Ectodermal cell (in vitro differentiated cells): Measurements from ENCODE around the gene FHL3.

ENCODE experiments used
- H3K27ac ChIP-seq: 2 replicates; pipeline ENCODE4 v1.7.0; 2013; ENCODE audit warnings: mild to moderate bottlenecking, low read depth, low read length; ENCODE audit not compliant: insufficient read depth, poor library complexity, severe bottlenecking
- H3K27me3 ChIP-seq: 2 replicates; pipeline ENCODE4 v1.7.0; 2013; ENCODE audit warnings: mild to moderate bottlenecking, low read length; ENCODE audit not compliant: insufficient read depth, control insufficient read depth, poor library complexity, severe bottlenecking
- H3K36me3 ChIP-seq: one replicate; pipeline ENCODE4 v1.7.0; 2013; ENCODE audit warnings: low read length; ENCODE audit not compliant: control insufficient read depth, insufficient read depth
- H3K4me1 ChIP-seq: one replicate; pipeline ENCODE4 v1.7.0; 2013; ENCODE audit warnings: low read length; ENCODE audit not compliant: control insufficient read depth, insufficient read depth
- H3K4me3 ChIP-seq: 2 replicates; pipeline ENCODE4 v1.7.0; 2013; ENCODE audit warnings: low read depth, low read length, control low read depth; ENCODE audit not compliant: insufficient read depth
- H3K9me3 ChIP-seq: 2 replicates; pipeline ENCODE4 v1.7.0; 2013; ENCODE audit warnings: mild to moderate bottlenecking, low read length, moderate library complexity; ENCODE audit not compliant: control insufficient read depth
- WGBS, 2 experiments: methylation state at CpG; one replicate each; pipeline ENCODE4 v1.1.7; 2013; ENCODE audit warnings: missing lambda C conversion rate in 2 of 2; 5-methylcytosine and 5-hydroxymethylcytosine counted together

The FHL3 gene

DNA sequence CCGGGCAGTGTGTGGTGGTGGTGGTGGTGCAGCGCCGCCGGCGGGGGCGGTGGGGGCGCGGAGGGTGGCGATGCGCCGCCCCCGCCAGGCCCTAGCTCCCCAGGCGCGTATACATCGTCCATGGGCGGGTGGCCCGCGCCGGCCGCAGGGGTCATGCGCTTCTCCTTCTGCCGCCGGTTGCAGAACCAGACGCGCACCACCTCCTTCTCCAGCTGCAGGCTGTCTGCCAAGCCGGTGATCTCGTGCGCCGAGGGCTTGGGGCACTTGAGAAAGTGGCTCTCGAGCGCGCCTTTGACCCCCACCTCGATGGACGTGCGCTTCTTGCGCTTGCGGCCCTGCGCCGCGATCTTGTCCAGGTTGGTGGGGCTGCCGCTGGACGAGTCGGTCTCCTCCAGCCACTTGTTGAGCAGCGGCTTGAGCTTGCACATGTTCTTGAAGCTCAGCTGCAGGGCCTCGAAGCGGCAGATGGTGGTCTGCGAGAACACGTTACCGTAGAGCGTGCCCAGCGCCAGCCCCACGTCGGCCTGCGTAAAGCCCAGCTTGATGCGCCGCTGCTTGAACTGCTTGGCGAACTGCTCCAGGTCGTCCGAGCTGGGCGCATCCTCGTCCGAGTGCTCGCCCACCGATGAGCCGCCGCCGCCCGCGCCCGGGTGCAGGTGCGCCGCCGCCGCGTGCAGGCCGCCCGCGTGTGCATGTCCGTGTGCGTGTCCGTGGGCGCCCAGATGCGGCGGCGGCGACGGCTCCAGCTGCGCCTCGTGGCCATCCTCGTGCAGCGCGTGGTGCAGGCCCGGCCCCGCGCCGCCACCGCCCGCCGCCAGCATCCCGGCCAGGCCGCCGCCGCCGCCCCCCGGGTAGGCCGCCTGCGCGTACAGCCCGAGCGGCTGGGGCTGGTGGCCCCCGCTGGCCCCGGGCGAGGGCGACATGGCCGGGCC lies 40.4 kb upstream of the FHL3 start:
- Histone ChIP-seq H3K36me3 (peaks cover 6% of the 10 kb centered on the region), H3K9me3 (no peaks in the 10 kb centered on the region), H3K27ac (no peak overlapping the region), H3K27me3 (peaks cover 35% of the 10 kb centered on the region), H3K4me3 (peak overlapping the region; percentile 89), H3K4me1 (peaks cover 31% of the 10 kb centered on the region)
- 0 to 1% methylated on average over 115 of the region's 115 CpGs for WGBS, 2 experiments

GRCh38 chr1:38044221-38045215 lies 39.2 kb upstream of the FHL3 start:
- WGBS, 2 experiments, result 0 to 1% methylated on average over 69 to 70 of the region's 70 CpGs
- H3K27me3 ChIP-seq, result peaks cover 35% of the 10 kb centered on the region
- peak overlapping the region; percentile 89 for H3K4me3 ChIP-seq
- H3K27ac ChIP-seq, result no peak overlapping the region
- H3K36me3 ChIP-seq, result peaks cover 6% of the 10 kb centered on the region
- no peaks in the 10 kb centered on the region for H3K9me3 ChIP-seq
- peaks cover 26% of the 10 kb centered on the region for H3K4me1 ChIP-seq

DNA sequence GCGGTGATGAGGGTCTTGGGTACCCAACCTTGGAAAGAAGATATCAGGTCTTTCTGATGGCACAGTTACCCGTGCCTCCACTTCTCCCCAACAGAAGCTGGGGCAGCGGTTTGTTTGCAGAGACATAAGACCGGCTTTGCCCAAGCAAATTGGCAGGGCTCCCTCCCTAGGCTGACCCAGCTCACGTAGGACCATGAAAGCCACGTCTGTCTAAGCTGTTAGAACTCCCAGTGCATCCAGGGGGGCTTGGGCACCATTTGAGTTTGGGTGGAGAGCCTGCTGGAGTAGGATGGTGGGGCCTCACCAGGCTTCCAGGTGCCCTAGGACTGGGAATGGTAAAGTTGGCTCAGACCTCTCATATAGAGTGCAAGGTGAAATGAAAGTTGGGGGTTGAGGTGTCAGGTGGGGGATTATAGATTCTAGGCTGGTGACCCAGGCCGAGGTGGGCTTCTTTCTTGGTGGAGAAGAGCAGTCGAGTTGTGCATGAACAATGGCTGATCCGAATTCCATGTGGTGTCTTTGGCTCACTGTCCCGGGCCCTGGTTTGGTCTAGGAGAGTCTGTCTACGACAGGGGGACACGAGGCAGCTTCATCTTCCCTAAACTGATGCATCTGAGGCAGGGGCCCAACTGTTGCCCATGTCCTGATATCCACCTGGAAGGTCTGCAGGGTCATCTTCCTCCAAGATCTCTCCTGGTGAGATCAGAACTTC lies 37.9 kb upstream of the FHL3 start:
- Histone ChIP-seq H3K4me1 (peaks cover 25% of the 10 kb centered on the region), H3K4me3 (peak overlapping the region; percentile 89), H3K36me3 (peaks cover 6% of the 10 kb centered on the region), H3K27me3 (peaks cover 28% of the 10 kb centered on the region), H3K27ac (peak overlapping the region; percentile 17), H3K9me3 (no peaks in the 10 kb centered on the region)
- 60 to 66% methylated on average over 12 of the region's 12 CpGs for WGBS, 2 experiments

GRCh38 chr1:38041936-38042834 lies 36.9 kb upstream of the FHL3 start:
- H3K27me3 ChIP-seq, result peaks cover 18% of the 10 kb centered on the region
- 17 to 18% methylated on average over 21 of the region's 21 CpGs for WGBS, 2 experiments
- H3K4me3 ChIP-seq, result peak overlapping the region; percentile 89
- H3K36me3 ChIP-seq, result peaks cover 6% of the 10 kb centered on the region
- H3K9me3 ChIP-seq, result no peaks in the 10 kb centered on the region
- peaks cover 25% of the 10 kb centered on the region for H3K4me1 ChIP-seq
- H3K27ac ChIP-seq, result peak overlapping the region; percentile 40

DNA sequence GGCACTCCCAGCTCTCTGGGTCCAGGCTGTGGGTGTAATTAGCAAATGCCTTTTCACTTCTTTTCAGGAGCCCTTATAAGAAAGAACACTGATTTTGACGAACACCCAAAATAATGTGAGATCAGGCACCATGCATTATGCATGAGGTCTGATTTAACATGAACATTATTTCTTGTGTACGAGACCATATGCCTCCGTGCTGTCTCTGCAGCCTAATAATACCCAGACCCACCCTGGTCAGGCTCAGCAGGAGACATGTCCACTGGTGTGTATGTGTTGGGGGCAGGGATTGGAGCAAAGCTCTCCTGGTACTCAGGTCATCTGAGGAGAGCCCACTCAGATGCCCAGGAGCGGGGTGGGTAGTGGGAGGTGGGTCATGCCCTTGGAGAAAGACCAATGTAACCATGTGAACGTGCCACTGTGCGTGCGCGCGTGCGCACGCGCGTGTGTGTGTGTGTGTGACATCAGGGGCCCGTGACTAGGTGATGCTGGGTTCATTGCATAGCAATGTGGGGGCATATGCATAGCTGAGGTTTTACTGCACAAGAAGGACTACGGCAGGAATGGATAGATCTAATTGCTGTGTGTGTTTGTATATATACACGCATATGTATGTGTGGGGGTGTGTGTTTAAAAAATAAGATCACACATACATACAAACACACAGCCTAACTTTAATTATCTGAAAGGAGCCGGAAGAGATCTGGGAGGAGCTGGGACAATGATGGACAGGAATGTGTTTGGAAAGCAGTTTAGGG lies 34.2 kb upstream of the FHL3 start:
- 95 to 97% methylated on average over 16 of the region's 17 CpGs for WGBS, 2 experiments
- Histone ChIP-seq H3K4me1 (peaks cover 29% of the 10 kb centered on the region), H3K27ac (no peak overlapping the region), H3K27me3 (peaks cover 5% of the 10 kb centered on the region), H3K36me3 (peaks cover 6% of the 10 kb centered on the region), H3K4me3 (no peak overlapping the region), H3K9me3 (no peaks in the 10 kb centered on the region)

GRCh38 chr1:38038861-38039260 lies 33.5 kb upstream of the FHL3 start:
- Histone ChIP-seq H3K9me3 (no peaks in the 10 kb centered on the region), H3K36me3 (peaks cover 6% of the 10 kb centered on the region), H3K4me1 (peaks cover 29% of the 10 kb centered on the region), H3K4me3 (no peak overlapping the region), H3K27me3 (no peaks in the 10 kb centered on the region), H3K27ac (no peak overlapping the region)
- 94% methylated on average over 10 of the region's 10 CpGs for WGBS, 2 experiments

DNA sequence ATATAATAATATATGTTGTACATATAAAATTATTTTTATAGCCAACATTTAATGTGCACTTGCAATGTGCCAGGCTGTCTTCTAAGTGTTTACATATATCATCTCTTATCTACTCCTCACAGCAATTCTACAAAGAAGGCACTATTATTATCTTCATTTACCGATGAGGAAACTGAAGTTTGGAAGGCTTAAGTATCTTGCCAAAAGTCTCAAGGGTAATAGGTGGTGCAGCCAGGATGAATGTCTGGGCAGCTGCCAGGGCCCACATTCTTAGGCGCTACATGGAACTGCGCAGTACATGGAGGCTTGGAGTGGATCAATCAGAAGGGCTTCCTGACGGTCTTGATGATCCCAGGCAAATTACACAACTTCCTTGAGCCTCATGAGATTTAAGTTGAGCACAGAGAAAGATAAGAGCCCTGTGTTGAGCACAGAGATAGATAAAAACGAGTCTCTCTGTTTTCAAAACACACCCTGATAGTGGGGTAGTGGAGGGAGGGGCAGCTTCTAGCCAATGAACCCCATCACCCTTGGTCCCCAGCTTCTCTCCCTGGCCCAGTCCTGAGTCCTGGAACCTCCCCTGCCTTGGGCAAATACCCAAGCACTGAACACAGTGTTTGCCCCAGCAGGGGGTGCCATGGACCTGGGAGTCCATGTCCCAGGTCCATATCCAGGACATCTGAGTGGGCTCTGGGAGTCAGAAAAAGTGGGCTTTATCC lies 32.1 kb upstream of the FHL3 start:
- no peak overlapping the region for H3K27ac ChIP-seq
- no peaks in the 10 kb centered on the region for H3K36me3 ChIP-seq
- no peaks in the 10 kb centered on the region for H3K27me3 ChIP-seq
- H3K9me3 ChIP-seq, result no peaks in the 10 kb centered on the region
- H3K4me3 ChIP-seq, result no peak overlapping the region
- WGBS, 2 experiments, result 94 to 95% methylated on average over 4 to 5 of the region's 5 CpGs
- H3K4me1 ChIP-seq, result peaks cover 27% of the 10 kb centered on the region

- no peak overlapping the region for H3K27ac ChIP-seq
- H3K9me3 ChIP-seq, result no peaks in the 10 kb centered on the region
- no peak overlapping the region for H3K4me3 ChIP-seq
- no peaks in the 10 kb centered on the region for H3K27me3 ChIP-seq
- no peaks in the 10 kb centered on the region for H3K36me3 ChIP-seq
- H3K4me1 ChIP-seq, result peaks cover 22% of the 10 kb centered on the region
- WGBS, 2 experiments, result 91 to 94% methylated on average over 13 of the region's 13 CpGs
These were observed 29.6 kb upstream of the FHL3 start for GRCh38 chr1:38034871-38035270.
